ENCODE data around the gene APOBEC3F. TPM values are rescaled to one million over a fixed set of nuclear protein-coding genes. Genes with fewer than 3 reads are reported as not detected.
"Not testable (repeated sequence)": the region's sequence is repeated elsewhere in the genome, so short reads cannot be mapped to it uniquely, and the experiment has no call there.

The APOBEC3F gene
- total RNA-seq, 1 donor from 2014 or later: 4.8 TPM

DNA sequence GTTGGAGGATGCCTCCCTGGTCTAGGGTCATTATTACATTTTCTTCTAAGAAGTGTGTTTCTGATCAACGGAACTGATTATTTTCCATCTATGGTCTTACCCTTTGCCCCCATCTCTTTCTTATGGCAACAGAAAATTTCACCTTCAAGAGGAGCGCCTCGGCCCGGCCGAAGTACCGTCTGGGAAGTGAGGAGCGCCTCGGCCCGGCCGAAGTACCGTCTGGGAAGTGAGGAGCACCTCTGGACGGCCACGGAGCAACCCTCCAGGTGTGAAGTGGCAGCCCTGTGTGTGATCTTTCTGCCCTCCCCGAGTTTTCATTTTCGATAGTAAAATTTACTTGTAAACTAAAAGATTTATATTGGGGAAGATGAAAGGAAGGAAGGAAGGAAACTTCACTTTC lies 29.7 kb upstream of the APOBEC3F start:
- Histone ChIP-seq H3K36me3 (no peaks in the 10 kb centered on the region), H3K27me3 (ENCODE audit: low read depth) (no peaks in the 10 kb centered on the region), H3K9me3 (replicated peaks) (no peaks in the 10 kb centered on the region), H3K4me1 (peaks cover 22% of the 10 kb centered on the region), H3K4me3 (no peak overlapping the region), H3K27ac (replicated peaks) (no peak overlapping the region)
- intact Hi-C loops (cut with micrococcal nuclease): no loop called here
- no peak for DNase-seq
- TF ChIP-seq, protein P1, sequence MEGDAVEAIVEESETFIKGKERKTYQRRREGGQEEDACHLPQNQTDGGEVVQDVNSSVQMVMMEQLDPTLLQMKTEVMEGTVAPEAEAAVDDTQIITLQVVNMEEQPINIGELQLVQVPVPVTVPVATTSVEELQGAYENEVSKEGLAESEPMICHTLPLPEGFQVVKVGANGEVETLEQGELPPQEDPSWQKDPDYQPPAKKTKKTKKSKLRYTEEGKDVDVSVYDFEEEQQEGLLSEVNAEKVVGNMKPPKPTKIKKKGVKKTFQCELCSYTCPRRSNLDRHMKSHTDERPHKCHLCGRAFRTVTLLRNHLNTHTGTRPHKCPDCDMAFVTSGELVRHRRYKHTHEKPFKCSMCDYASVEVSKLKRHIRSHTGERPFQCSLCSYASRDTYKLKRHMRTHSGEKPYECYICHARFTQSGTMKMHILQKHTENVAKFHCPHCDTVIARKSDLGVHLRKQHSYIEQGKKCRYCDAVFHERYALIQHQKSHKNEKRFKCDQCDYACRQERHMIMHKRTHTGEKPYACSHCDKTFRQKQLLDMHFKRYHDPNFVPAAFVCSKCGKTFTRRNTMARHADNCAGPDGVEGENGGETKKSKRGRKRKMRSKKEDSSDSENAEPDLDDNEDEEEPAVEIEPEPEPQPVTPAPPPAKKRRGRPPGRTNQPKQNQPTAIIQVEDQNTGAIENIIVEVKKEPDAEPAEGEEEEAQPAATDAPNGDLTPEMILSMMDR (IDR thresholded peaks at IDR 0.05; ENCODE audit: borderline replicate concordance): no peak

- intact Hi-C loops (cut with micrococcal nuclease): no loop called here
- H3K4me3 ChIP-seq: no peak overlapping the region
- no peak for DNase-seq
- peak overlapping the region; percentile 86 for H3K27ac ChIP-seq (replicated peaks)
- H3K36me3 ChIP-seq: no peaks in the 10 kb centered on the region
- peaks cover 22% of the 10 kb centered on the region for H3K4me1 ChIP-seq
- H3K9me3 ChIP-seq (replicated peaks): no peaks in the 10 kb centered on the region
- H3K27me3 ChIP-seq (ENCODE audit: low read depth): no peaks in the 10 kb centered on the region
- TF ChIP-seq, protein P1 (IDR thresholded peaks at IDR 0.05; ENCODE audit: borderline replicate concordance): no peak
These were observed 27.8 kb upstream of the APOBEC3F start for GRCh38 chr22:39012533-39013511.

DNA sequence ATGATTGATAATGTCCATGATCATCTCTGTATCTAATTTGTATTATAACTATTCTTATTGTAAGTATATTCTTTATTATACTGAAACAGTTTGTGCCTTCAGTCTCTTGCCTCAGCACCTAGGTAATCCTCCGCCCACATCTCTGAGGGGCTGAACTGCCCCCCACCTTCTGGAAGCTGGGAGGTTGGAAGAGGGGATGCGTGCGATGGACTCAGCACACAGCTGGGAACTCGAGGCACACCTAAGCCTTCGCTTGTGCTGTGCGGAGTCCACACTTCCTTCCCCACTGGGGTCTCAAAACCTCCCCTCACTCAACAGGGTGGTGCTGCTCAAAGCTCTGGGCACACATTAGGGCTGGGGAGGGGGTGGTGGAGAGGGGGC lies 27.1 kb upstream of the APOBEC3F start:
- peak overlapping the region; percentile 86 for H3K27ac ChIP-seq (replicated peaks)

DNA sequence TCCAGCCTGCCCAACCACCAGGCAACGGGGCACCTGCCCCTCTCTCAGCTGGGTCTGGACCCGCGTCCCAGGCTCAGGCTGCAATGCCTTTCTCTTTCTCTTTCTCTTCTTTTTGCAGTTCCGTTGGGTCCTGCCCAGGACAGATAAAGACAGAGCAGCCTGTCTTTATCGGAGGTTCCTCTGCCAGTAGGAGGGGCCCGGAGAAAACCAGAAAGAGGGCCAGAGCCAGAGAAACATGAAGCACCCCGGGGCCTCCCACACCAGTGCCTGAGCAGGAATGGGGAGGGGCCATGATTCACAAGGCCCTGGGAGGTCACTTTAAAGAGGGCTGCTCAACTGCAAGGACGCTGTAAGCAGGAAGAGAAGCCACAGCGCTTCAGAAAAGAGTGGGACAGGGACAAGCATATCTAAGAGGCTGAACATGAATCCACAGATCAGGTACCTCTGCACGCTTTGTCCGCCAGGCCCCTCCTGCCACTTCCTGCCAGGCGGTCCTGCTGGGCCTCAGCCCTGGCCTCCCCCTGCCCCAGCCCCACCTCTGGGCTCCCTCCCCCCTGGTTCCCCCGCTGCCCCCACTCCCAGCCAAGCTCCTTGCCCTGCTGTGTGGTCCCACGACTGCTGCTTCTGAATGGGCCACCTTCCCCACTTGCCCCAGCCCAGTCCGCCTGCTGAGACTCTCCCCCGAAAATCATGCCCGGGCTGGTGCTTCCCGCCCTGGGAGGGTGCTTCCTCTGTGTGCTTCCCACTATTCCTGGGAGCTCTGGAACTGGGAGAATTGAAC lies 26.5 kb upstream of the APOBEC3F start, which contains the start of gene APOBEC3C:
APOBEC3C (plus strand) TSS at position 316 of the 781 bp plus-strand sequence; CDS start at position 422, 106 bp downstream.
- TF ChIP-seq, protein P1 (IDR thresholded peaks at IDR 0.05; ENCODE audit: borderline replicate concordance): no peak
- intact Hi-C loops (cut with micrococcal nuclease): no loop called here
- Histone ChIP-seq H3K36me3 (no peaks in the 10 kb centered on the region), H3K4me1 (peaks cover 22% of the 10 kb centered on the region), H3K9me3 (replicated peaks) (no peaks in the 10 kb centered on the region), H3K4me3 (peak within 1 kb of the TSS; percentile 73), H3K27me3 (ENCODE audit: low read depth) (no peaks in the 10 kb centered on the region), H3K27ac (replicated peaks) (peak within 1 kb of the TSS; percentile 86)
- peak; percentile 76 for DNase-seq

More for the DNA sequence above, 27.1 kb upstream of the APOBEC3F start:
- H3K27me3 ChIP-seq (ENCODE audit: low read depth); H3K36me3 ChIP-seq; DNase-seq; H3K9me3 ChIP-seq (replicated peaks); intact Hi-C loops (cut with micrococcal nuclease): not testable (repeated sequence)
- peak overlapping the region; percentile 73 for H3K4me3 ChIP-seq
- H3K4me1 ChIP-seq: peaks cover 22% of the 10 kb centered on the region

DNA sequence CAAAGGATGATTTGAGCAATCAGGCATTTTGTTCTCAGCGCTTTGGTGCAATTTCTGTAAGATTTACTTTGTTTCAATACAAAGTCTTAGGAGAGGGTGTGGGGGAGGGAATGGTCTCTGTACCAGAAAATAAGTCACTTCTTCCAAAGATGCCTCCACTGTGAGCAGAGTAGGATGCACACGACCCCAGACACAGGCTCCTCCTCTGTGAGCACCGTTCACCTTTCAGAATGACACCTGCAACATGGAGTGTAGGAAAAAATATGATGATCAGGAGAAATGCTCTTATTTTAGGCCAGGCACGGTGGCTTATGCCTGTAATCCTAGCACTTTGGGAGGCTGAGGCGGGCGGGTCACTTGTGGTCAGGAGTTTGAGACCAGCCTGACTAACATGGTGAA lies 25.9 kb upstream of the APOBEC3F start:
- peaks cover 23% of the 10 kb centered on the region for H3K4me1 ChIP-seq
- H3K36me3 ChIP-seq; H3K27me3 ChIP-seq (ENCODE audit: low read depth); DNase-seq; intact Hi-C loops (cut with micrococcal nuclease); H3K9me3 ChIP-seq (replicated peaks): not testable (repeated sequence)
- H3K4me3 ChIP-seq: peak overlapping the region; percentile 73
- H3K27ac ChIP-seq (replicated peaks): peak overlapping the region; percentile 86

DNA sequence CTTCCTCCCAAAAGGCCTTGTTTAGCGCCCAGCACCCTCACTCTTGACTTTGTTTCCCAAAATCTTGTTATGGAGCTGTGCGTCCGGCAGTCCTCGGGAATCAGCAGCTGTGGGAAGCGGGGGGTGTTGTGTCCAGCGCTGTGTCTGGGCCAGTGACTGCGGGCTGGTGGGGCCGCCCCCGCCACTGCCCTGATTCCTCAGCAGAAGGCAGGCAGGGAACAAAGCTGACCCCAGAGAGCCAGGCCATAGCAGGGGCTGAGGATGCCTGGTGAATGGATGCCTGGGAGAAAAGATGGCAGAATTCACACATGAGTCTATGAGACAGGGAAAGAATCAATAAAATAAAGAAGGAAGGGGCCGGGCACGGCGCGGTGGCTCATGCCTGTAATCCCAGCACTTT lies 24.1 kb upstream of the APOBEC3F start:
- Histone ChIP-seq H3K9me3 (replicated peaks) (no peaks in the 10 kb centered on the region), H3K4me1 (peaks cover 39% of the 10 kb centered on the region), H3K27ac (replicated peaks) (no peak overlapping the region), H3K27me3 (ENCODE audit: low read depth) (no peaks in the 10 kb centered on the region), H3K4me3 (no peak overlapping the region), H3K36me3 (no peaks in the 10 kb centered on the region)
- DNase-seq: no peak
- intact Hi-C loops (cut with micrococcal nuclease): no loop called here
- TF ChIP-seq, protein P1 (IDR thresholded peaks at IDR 0.05; ENCODE audit: borderline replicate concordance): no peak
